Inflammatory macrophage (primary cell): ENCODE measurements around the gene SCN9A.
"Not testable (repeated sequence)": the region's sequence is repeated elsewhere in the genome, so short reads cannot be mapped to it uniquely, and the experiment has no call there.

Source experiments
- DNase-seq, 2 donors: peaks; one replicate each; pipeline ENCODE4 v3.0.0-alpha.2; 2020 to 2022

The SCN9A gene

GRCh38 chr2:166239548-166239947 lies 136.2 kb downstream of the SCN9A start:
- no peak for DNase-seq

GRCh38 chr2:166238176-166238575 lies 137.6 kb downstream of the SCN9A start:
- DNase-seq = no peak

GRCh38 chr2:166234112-166234846 lies 141.5 kb downstream of the SCN9A start:
- no peak for DNase-seq

GRCh38 chr2:166233244-166233643 lies 142.5 kb downstream of the SCN9A start:
- DNase-seq = no peak

- no peak for DNase-seq
Measured at GRCh38 chr2:166230724-166231070, 145.0 kb downstream of the SCN9A start.

GRCh38 chr2:166230024-166230723 lies 145.6 kb downstream of the SCN9A start:
- DNase-seq = no peak

- DNase-seq = no peak
Measured at GRCh38 chr2:166229678-166230023, 146.1 kb downstream of the SCN9A start.

GRCh38 chr2:166224197-166224596 lies 151.5 kb downstream of the SCN9A start:
- DNase-seq = no peak

- DNase-seq = no peak
Measured at GRCh38 chr2:166223298-166223697, 152.4 kb downstream of the SCN9A start.

GRCh38 chr2:166211079-166211478 lies 164.7 kb downstream of the SCN9A start:
- no peak for DNase-seq

GRCh38 chr2:166209944-166210343 lies 165.8 kb downstream of the SCN9A start:
- DNase-seq = not testable (repeated sequence)

GRCh38 chr2:166209367-166209766 lies 166.4 kb downstream of the SCN9A start:
- DNase-seq = not testable (repeated sequence)

GRCh38 chr2:166206153-166206552 lies 169.6 kb downstream of the SCN9A start:
- DNase-seq = not testable (repeated sequence)

GRCh38 chr2:166202778-166203177 lies 173.0 kb downstream of the SCN9A start:
- DNase-seq = no peak

GRCh38 chr2:166197446-166197845 lies 178.3 kb downstream of the SCN9A start:
- no peak for DNase-seq

- no peak for DNase-seq
Measured at GRCh38 chr2:166193407-166193806, 182.3 kb downstream of the SCN9A start.

GRCh38 chr2:166188084-166188483 lies 187.7 kb downstream of the SCN9A start:
- peak in 1 of 2 donors; percentile 6 for DNase-seq

- no peak for DNase-seq
Measured at GRCh38 chr2:166184789-166185188, 191.0 kb downstream of the SCN9A start.

- DNase-seq = no peak
Measured at GRCh38 chr2:166181813-166182154, 194.0 kb downstream of the SCN9A start.

- peak; percentile 24 to 30 for DNase-seq
Measured at GRCh38 chr2:166180951-166181812, 194.6 kb downstream of the SCN9A start.

- no peak for DNase-seq
Measured at GRCh38 chr2:166179201-166179600, 196.5 kb downstream of the SCN9A start.

- no peak for DNase-seq
Measured at GRCh38 chr2:166173263-166173662, 202.5 kb downstream of the SCN9A start.

GRCh38 chr2:166171216-166171615 lies 204.5 kb downstream of the SCN9A start:
- no peak for DNase-seq

GRCh38 chr2:166170356-166170755 lies 205.4 kb downstream of the SCN9A start:
- no peak for DNase-seq
